Activated CD4-positive, alpha-beta T cell treated with anti-CD3 and anti-CD28 coated beads for 36 hours (primary cell): Measurements from ENCODE around the gene CCDC150. TPM values are rescaled to one million over a fixed set of nuclear protein-coding genes. Genes with fewer than 3 reads are reported as not detected.

Experiments
- total RNA-seq, 2 experiments: library from RNA; stranded (reverse); gene quantifications; one replicate each; pipeline ENCODE4 v1.2.3, GENCODE V29; 2021

CCDC150 gene
- total RNA-seq, 2 experiments from 2014 or later = 11.8 to 14.6 TPM

Other genes with a start within 250 kb of the CCDC150 start
- 1 to 10 TPM; 1.3 to 1.6 TPM for gene HECW2, start 46.2 kb upstream of the CCDC150 start, total RNA-seq
- gene GTF3C3, start 160.0 kb downstream of the CCDC150 start, total RNA-seq = 10 to 100 TPM; 55.4 to 83.5 TPM
- gene C2orf66, start 169.6 kb downstream of the CCDC150 start, total RNA-seq = under 1 TPM; 0.09 to 0.25 TPM